H4 (cell line): ENCODE data around the gene IL4R. TPM values are rescaled to one million over a fixed set of nuclear protein-coding genes. Genes with fewer than 3 reads are reported as not detected.

Source experiments
- DNase-seq: peaks from one replicate; pipeline ENCODE4 v3.0.0-alpha.2; 2015; ENCODE audit warnings: low spot score
- total RNA-seq: library from RNA; depleted of rRNA; stranded (reverse); fragments of >200 nt; shearing (Covaris generic); gene quantifications from 2 replicates; pipeline ENCODE4 v1.2.3, GENCODE V29; 2014

IL4R gene
- total RNA-seq, 1 experiment from 2014 or later: 9.0 TPM

DNA sequence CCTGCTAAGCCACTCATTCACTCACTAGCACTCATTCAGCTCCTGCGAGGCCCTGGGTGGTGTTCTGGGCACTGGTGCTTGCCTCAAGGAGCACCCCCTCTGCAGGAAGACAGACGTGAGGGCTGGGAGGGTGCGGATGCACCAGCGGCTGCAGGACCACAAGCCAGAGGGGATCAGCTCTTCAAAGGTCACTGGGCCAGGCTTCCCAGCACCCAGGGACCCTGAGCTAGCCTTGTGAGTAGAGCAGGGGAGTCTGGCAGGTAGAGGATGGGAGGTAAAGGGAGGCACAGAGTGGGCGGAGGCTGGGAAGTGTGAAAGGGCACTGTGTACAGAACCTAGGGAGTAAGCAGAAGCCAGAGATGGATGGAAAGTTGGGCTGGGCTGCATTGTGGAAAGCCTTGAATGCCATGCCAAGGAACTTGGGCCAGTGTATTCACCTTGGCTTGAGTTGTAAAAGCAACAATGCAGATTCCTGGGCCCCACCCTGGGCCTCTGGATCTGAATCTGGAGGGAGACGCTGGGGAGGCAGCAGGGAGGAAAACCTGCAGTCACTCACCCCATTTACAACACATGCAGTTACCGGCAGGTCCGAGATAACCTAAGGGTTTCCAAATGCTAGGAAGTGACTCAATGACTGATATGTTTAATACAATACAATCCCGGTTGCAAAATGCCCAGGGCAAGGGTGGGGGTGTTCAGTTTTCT, 1.7 kb downstream of the IL4R start:
- peak; percentile 35 for DNase-seq

DNA sequence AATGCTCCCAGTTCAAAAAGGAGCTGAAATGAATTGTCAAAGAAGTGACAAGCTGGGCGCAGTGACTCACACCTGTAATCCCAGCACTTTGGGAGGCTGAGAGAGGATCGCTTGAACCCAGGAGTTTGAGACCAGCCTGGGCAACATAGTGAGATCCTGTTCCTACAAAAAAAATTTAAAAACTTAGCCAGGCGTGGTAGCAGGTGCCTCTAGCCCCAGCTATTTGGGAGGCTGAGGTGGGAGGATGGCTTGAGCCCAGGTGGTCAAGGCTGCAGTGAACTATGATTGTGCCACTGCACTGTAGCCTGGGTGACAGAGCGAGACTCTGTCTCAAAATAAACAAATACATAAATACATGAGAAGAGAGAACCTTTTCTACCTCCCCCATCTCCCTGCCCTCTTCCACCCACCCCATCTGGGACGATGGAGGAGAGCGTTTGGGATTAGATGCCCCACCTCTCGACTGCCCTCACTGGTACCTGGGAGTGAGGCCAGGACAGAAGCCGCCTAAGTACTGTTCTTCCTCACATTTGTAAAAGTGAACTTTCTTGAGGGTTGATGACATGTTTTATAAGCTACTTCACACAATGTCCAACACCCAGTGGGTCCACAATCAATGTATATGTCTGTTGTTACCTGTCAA, 2.4 kb downstream of the IL4R start:
- DNase-seq: no peak

DNA sequence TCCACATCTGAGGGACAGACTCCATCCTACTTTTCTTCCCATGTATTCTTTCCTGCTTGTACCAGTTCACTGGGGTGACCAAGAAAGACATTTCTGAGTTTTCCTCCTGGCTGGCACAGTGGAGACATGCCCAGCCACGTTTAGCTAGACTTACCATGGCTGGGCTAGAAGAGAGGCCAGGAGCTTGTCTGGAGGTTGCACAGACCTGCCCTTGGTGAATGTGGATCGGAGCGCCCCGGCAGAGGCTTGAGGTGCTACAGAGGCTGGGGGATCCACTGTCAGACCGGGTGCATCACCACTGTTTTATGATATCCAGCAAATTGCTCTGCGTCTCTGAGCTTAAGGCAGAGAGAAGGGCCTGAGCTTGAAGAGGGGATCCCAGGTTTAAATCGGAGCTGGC, 3.5 kb downstream of the IL4R start:
- no peak for DNase-seq

DNA sequence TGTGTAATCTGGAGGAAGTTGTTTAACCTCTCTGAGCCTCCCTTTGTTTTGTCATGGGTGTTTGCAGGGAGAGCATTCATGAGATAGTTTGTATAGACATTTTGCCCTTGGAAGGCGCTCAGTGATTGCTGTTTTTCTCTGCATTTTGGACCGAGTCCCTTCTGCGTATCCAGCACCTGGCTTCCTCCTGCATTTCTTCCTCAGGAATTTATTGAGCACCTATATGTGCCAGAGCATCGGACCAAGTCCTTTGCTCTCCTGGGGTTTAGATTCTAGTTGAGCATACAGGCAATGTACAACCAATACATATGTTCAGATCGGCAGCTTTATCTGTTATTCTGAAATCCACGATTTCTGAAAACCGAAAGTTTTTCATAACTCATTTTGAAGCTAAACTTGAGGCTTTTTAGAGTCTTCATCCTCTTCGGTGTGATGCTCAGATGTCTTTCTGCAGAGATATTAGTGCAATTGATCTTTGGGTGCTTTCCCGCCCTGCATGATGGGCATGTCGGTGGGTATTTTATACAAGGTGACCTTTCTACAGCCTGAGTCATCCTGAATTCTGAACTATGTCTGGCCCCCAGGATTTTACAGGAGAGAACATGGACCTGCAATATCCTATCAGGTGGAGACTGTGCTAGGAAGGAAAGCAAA, 4.1 kb downstream of the IL4R start:
- no peak for DNase-seq

DNA sequence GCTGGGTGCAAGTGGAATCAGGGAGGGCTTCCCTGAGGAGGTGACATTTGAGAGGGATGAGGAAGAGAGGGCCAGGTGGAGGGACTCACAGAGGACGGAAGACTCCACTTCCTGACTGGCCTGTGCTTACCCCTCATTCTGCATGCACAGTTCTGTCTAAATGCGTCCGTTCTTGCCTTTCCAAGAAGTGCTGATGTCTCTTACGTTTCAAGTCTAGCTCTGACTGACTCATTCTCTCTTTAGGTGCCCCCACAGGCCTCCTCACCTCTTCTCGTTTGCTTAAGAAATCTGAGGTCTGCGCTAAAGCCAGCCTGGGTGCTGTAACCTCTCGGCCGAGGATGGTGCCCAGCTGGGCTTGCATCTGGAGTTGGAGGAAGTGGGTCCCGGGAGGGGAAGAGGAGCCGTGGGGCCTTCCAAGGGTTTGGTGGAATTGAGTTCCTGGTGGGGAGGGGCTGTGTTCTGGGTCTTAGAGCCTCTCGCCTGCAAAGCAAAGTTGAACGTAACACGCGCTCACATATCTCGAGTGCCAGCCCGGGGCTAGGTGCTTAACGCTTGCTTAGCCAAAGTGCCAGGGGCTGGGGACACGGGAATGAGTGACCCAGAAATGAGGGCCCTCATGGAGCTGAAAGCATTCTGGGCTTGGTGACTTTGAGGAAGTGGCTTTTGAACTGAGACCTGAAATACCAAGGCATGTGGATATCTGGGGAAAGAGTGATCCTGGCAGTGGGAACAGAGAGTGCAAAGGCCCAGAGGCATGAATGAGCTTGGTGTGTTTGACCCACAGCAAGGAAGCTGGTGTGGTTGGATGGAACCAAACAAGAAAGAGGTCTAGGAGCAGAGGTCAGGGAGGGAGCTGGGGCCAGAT, 4.8 kb downstream of the IL4R start:
- DNase-seq: no peak

DNA sequence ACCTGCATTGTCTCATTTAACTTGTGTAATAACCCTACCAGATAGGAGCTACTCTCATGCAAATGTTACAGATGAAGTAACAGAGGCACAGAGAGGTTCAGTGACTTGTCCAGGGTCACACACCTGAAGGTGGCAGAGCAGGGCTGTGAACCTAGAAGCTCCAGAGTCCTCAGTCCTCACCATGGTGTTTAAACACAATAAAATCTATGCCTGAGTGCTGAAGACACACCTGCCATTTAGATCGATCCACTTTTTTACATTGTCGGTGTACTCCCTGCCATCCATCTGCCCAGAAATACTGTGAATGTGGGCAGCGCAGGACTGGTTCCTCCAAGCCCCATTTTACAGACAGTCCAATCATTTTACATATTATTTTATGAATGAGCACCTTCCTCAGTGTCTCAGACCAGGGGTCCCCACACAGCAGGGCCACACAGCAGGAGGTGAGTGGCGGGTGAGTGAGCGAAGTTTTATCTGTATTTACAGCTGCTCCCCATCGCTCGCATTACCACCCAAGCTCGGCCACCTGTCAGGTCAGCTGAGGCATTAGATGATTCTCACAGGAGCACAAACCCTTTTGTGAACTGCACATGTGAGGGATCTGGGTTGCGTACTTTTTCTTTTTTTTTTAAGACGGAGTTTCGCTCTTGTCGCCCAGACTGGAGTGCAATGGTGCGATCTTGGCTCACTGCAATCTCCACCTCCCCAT, 5.6 kb downstream of the IL4R start:
- no peak for DNase-seq

DNA sequence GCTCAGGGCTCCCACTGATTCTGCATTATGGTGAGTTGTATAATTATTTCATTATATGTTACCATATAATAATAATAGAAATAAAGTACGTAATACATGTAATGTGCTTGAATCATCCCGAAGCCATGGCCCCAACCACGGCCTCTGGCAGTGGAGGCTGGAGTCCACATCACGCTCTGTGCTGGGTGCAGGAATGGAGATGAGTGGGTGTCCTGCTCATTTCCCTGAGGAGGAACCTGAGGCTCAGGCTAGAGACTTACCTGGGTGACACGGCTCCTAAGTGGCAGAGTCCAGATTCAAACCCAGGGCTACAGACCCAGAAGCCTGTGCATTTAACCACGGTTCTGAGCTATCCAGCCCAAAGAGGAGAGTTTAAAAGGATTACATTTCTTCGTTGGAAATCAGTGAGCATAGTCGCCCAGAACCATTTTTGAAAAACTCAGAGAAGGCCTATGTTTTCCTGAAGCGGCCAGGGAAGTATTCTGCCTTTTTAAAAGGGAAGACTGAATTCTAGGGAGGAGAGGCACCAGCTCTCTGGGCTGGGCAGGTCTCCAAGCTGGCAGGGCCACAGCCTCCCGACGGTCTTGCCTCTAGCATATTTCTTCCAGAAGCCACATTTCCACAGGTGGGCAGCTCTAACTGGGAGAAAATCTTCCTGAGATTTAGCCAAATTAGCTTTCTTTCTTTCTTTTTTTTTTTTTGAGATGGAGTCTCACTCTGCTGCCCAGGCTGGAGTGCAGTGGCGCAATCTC, 6.7 kb downstream of the IL4R start:
- no peak for DNase-seq

DNA sequence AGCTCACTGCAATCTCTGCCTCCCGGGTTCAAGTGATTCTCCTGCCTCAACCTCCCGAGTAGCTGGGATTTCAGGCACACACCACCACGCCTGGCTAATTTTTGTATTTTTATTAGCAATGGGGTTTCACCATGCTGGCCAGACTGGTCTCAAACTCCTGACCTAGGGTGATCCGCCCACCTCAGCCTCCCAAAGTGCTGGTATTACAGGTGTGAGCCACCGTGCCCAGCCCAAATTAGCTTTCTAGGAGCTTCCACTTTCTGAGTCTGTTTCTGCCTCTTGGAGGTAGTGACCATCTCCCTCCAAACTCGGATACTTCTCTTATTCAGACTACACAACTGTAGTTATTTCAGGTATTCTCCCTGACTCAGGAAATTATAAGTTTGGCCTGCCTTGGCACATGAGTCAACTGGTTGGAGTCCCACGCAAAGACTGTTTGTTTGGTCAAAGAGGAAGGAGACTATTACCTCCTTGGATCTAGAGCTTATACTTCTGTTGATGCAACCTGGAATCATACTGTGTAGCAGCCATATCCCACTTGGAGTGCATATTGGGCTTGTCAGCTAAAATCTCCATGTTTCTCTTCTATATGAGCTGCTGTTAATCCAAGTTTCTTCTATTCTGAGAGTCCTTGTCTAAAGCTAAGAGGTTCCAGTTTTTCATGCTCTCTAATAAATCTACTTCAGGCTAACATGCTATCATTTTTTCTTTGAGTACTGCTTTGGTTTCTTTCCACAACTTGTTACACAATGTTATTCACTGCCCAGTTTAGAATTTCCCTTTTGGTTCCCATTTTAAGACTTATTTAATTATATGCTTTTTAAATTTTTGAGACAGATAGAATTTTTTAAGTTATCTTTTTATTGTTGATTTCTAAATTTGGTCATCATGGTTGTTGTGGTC, 7.5 kb downstream of the IL4R start:
- DNase-seq: no peak

DNA sequence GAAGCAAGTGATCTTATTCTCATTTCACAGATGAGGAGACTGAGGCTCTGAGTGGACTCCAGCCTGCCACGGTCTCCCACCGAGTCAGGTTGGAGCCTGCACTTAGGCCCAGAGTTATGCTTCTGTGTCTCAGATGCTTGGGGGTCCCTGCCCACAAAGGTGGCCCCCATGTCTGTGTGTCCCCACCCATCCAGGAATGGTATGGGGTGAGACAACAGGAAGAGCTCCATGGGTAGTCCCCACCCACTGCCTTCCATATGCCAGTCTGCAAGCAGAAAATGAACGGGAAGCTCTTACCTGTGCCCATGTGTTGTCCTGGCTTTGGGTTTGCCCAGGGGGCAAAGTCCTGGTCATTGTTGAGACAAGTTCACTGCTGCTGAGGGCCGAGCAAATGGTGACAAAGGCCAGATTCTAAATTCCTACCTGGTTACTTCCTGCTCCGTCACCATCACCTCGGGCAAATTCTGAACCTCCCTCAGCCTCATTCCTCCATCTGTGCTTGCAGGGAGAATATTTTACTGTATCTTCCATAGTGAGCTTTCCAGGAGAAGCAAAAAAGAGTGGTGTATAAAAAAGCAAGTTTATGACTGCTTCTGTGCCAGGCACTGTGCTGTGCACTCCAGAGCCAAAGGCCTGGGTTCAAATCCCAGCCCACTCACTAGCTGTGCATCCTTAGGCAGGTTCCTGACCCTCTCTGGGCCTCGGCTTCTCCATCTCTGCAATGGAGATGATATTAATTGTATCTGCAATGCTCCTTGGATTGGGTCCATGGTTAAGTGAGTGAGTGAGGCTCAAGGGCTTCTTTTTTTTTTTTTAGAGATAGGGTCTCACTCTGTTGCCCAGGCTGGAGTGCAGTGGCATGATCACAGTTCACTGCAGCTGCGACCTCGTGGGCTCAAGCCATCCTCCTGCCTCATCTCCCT, 9.3 kb downstream of the IL4R start:
- no peak for DNase-seq

DNA sequence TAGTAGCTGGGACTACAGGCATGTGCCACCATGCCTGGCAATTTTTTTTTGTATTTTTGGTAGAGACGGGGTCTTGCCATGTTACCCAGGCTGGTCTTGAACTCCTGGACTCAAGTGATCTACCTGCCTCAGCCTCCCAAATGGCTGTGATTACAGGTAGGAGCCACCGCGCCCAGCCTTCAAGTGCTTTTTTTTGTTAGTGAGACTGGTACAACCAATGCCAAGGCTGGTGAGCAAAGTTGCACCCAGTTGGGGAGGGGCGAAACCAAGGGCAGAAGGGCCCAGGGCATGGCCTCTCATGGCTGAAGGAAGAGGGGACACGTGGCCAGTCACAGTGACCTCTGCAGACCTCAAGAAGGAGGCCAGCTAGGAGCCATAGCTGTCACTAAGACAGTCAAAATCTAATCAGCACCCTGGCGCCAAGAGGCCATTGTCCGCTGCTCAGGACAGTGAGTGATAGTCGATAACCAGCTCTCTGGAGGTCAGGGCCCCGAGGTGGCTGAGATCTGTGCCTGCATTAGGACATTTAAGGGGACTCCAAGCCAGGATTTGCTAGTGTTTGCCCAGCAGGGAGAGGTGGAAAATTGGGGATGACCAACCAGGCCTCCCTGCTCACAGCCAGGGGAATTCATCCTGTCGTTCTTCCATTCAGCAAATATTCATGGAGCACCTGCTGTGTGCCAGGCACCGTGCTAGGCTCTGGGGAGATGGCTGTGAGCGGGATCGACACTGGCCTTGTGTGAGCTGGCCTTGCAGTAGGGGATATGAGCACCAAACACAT, 10.2 kb downstream of the IL4R start:
- no peak for DNase-seq

DNA sequence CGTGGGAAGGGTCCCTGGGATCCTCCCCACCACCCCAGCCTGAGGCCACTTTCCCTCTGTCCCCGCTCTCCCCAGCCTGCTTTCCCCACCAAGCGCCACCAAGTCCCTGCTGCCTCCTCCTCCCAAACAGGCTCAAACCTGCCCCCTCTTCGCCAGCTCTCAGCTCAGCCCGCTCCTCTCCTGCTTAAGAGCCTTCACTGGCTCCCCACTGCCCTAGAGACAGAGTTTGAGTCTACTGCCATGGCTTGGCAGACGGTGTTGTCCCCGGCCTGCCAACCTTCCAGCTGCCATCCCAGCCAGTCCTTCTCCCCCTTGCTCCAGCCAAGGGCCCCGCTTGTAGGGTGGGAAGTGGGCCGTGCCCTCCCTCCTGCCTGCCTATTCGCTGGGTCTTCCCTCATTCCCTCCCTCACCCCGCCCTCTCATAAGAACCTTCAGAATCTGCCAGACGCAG, 11.1 kb downstream of the IL4R start:
- no peak for DNase-seq

DNA sequence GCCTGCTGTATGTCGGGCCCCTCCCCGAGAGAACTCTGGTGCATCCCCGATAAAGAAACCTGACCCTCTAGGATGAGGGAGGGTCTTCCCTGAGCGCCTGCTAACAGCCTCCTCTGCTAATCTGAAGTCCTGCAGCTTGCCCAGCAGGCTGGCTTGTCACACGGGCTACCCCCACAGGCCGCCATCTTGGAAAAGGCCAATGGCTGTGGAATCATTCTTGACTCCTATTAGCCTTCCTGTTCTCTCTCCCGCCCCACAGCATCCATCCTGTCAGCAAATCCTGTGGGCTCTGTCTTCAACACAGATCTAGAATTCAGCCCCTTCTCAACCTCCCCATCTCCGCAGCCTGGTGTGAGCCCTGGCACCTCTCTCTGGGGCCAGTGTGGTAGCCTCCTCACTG, 12.0 kb downstream of the IL4R start:
- DNase-seq: no peak

DNA sequence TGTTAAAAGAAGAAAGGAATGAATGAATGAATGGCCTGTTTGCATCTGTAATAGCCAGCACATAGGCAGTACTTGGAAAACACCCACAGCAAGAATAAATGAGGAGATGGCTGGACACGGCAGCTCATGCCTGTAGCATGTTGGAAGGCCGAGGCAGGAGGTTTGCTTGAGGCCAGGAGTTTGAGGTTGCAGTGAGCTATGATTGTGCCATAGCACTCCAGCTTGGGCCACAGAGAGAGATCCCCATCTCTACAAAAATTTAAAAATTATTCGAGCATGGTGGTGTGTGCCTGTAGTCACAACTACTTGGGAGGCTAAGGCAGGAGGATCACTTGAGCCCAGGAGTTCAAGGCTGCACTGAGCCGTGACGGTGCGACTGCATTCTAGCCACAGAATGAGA, 12.5 kb downstream of the IL4R start:
- no peak for DNase-seq

DNA sequence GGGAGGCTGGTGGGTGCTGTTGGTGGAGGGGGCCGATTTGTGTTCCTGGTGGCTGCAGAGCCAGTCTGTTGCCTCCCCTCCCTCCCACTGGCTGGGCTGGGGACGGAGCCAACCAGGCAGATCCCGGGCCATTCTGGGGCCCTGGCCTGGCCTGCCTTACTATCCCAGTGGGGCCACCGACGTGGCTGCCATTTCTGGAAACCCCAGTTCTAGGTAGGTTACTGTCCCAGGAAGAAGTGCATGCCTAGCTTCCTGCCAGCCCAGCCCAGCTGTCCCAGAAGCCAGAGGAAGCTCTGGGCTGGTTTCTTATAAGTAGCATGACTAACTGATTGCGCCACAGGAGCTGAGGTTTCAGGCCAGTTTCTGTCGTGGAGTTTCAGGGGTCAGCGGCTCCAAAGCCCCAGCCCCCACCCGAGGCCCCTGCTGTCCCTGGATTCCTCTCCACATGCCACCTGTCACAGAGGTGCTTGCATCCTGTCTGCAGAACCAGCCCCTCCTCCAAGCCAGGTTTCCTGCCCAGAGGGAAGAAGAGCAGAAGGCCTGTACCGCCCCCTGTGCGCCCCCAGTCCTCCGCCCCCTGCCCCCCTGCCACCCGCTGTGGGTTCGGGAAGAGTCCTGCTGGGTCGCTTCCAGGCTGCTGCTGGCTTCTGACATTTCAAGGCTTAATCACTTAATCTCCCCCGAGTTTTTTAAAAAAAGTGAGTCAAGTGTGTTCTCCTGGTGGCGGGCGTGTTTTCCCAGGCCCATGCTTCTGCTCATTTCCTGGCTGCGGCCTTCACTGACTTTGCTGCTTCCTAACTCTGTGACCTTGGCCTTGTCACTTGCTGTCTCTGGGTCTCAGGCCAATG, 13.2 kb downstream of the IL4R start:
- DNase-seq: peak; percentile 93

DNA sequence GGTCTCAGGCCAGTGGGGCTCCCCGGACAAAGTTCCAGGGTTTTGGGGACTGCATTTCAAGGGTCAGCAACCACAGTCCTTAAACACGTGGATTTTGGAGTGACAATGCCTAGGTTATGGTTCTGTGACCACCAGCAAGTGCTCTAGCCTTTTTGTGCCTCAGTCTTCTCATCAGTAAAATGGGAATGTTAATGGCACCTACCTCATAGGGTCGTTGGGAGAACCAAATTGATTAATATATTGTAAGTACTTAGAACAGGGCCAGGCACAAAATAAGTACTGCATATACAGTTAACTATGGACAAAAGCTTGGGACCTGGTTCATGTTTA, 13.8 kb downstream of the IL4R start:
- DNase-seq: no peak

DNA sequence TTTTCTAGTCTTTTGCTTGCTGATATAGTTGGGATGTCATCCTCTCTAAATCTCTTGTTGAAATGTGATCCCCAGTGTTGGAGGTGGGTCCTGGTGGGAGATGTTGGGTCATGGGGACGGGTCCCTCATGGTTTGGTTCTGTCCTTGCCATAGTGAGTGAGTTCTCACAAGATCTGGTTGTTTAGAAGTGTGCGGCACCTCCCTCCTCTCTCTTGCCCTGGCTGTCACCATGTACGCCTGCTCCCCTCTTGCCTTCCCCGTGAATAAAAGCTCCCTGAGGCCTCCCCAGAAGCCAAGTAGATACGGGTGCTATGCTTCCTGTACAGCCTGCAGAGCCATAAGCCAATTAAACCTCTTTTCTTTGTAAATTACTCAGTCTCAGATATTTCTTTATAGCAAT, 15.2 kb downstream of the IL4R start:
- DNase-seq: no peak
